ENCODE data around the gene NNT. TPM values are rescaled to one million over a fixed set of nuclear protein-coding genes. Genes with fewer than 3 reads are reported as not detected.

Gene NNT
- polyA plus RNA-seq, 3 donors, result 17.1 to 47.2 (median 41.2) TPM

GRCh38 chr5:43613370-43613769 is 10.4 kb downstream of the NNT start:
- Histone ChIP-seq H3K4me1 (ENCODE audit: control insufficient read depth in 1 of 2, insufficient read depth in 2 of 2, low read length in 2 of 2) (no peaks in the 10 kb centered on the region), H3K79me2 (ENCODE audit: insufficient read depth, low read length) (peaks cover 49% of the 10 kb centered on the region), H3K9me3 (replicated peaks in 1 of 2; ENCODE audit: control insufficient read depth in 1 of 2, insufficient read depth in 1 of 2, low read length in 2 of 2) (no peaks in the 10 kb centered on the region), H4K20me1 (ENCODE audit: insufficient read depth, low read length) (peaks cover 9% of the 10 kb centered on the region), H2AFZ (ENCODE audit: insufficient read depth, low read depth, low read length, poor library complexity, severe bottlenecking) (no peak overlapping the region), H3K36me3 (replicated peaks in 1 of 2; ENCODE audit: control insufficient read depth in 1 of 2, insufficient read depth in 2 of 2, low read length in 2 of 2) (peaks cover 83 to 94% of the 10 kb centered on the region in 2 donors), H3K4me3 (replicated peaks in 1 of 3; ENCODE audit: low read depth in 2 of 3, low read length in 3 of 3) (no peak overlapping the region), H3K9ac (ENCODE audit: insufficient read depth, low read length, poor library complexity, severe bottlenecking) (no peak overlapping the region), H3K27ac (ENCODE audit: low read depth in 1 of 2, low read length in 2 of 2) (no peak overlapping the region), H3K4me2 (replicated peaks; ENCODE audit: extremely low read depth, low read length, poor library complexity, severe bottlenecking) (no peak overlapping the region), H3K27me3 (ENCODE audit: control insufficient read depth in 2 of 2, insufficient read depth in 2 of 2, low read length in 2 of 2) (no peaks in the 10 kb centered on the region)
- H3K27me3 Mint-ChIP-seq (ENCODE audit: low read depth in 3 of 3), result no peaks in the 10 kb centered on the region
- peaks cover under 1% of the 10 kb centered on the region for H3K4me1 Mint-ChIP-seq
- H3K4me3 Mint-ChIP-seq, result no peak overlapping the region
- intact Hi-C loops (cut with micrococcal nuclease), result no loop called here
- no peaks in the 10 kb centered on the region for H3K9me3 Mint-ChIP-seq
- TF ChIP-seq, protein P1, sequence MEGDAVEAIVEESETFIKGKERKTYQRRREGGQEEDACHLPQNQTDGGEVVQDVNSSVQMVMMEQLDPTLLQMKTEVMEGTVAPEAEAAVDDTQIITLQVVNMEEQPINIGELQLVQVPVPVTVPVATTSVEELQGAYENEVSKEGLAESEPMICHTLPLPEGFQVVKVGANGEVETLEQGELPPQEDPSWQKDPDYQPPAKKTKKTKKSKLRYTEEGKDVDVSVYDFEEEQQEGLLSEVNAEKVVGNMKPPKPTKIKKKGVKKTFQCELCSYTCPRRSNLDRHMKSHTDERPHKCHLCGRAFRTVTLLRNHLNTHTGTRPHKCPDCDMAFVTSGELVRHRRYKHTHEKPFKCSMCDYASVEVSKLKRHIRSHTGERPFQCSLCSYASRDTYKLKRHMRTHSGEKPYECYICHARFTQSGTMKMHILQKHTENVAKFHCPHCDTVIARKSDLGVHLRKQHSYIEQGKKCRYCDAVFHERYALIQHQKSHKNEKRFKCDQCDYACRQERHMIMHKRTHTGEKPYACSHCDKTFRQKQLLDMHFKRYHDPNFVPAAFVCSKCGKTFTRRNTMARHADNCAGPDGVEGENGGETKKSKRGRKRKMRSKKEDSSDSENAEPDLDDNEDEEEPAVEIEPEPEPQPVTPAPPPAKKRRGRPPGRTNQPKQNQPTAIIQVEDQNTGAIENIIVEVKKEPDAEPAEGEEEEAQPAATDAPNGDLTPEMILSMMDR (IDR thresholded peaks at IDR 0.05), result no peak
- no CpG with 5 or more reads among the region's 4 CpGs for WGBS (ENCODE audit: insufficient coverage)
- peaks cover 61 to 78% of the 10 kb centered on the region in 2 donors for H3K36me3 Mint-ChIP-seq
- no peak for DNase-seq
- H3K27ac Mint-ChIP-seq, result no peak overlapping the region

DNA sequence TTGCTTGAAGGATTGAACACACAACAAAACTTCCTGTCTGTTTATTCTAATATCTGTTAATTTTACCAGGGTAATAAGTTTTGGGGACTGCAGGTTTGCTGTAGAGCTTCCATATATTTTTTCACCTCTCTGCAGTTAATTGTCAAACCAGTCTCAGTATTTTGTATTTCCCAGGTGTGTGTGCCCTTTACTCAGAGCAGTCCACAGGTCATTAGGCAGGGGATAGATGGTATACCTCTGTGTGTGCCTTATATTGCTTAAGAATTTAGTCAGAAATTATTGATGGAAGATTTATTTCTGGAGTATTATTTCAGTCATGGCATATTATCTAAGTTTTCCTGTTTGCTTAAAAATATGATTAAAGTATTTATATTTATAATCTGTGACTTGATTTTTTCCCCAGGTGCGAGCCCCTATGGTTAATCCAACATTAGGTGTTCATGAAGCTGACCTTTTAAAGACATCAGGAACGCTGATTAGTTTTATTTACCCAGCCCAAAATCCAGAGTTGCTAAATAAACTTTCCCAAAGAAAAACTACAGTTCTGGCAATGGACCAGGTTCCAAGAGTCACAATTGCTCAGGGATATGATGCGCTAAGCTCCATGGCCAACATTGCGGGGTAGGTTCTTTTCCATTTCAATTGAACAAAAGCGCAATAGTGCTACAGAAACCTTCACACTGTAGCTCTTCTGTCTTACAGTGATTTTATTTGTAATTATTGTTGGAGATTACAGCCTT is 12.6 kb downstream of the NNT start:
- 83% methylated on average over 1 of the region's 5 CpGs for WGBS (ENCODE audit: insufficient coverage)

More for the DNA sequence above, 12.6 kb downstream of the NNT start:
- intact Hi-C loops (cut with micrococcal nuclease), result no loop called here
- no peaks in the 10 kb centered on the region for H3K9me3 Mint-ChIP-seq
- Histone ChIP-seq H3K4me2 (replicated peaks; ENCODE audit: extremely low read depth, low read length, poor library complexity, severe bottlenecking) (no peak overlapping the region), H3K4me3 (replicated peaks in 1 of 3; ENCODE audit: low read depth in 2 of 3, low read length in 3 of 3) (no peak overlapping the region), H3K27me3 (ENCODE audit: control insufficient read depth in 2 of 2, insufficient read depth in 2 of 2, low read length in 2 of 2) (no peaks in the 10 kb centered on the region), H2AFZ (ENCODE audit: insufficient read depth, low read depth, low read length, poor library complexity, severe bottlenecking) (no peak overlapping the region), H3K27ac (ENCODE audit: low read depth in 1 of 2, low read length in 2 of 2) (no peak overlapping the region), H3K9ac (ENCODE audit: insufficient read depth, low read length, poor library complexity, severe bottlenecking) (no peak overlapping the region), H3K79me2 (ENCODE audit: insufficient read depth, low read length) (peaks cover 27% of the 10 kb centered on the region), H4K20me1 (ENCODE audit: insufficient read depth, low read length) (no peaks in the 10 kb centered on the region), H3K36me3 (replicated peaks in 1 of 2; ENCODE audit: control insufficient read depth in 1 of 2, insufficient read depth in 2 of 2, low read length in 2 of 2) (peaks cover 84 to 90% of the 10 kb centered on the region in 2 donors), H3K4me1 (ENCODE audit: control insufficient read depth in 1 of 2, insufficient read depth in 2 of 2, low read length in 2 of 2) (no peaks in the 10 kb centered on the region), H3K9me3 (replicated peaks in 1 of 2; ENCODE audit: control insufficient read depth in 1 of 2, insufficient read depth in 1 of 2, low read length in 2 of 2) (no peaks in the 10 kb centered on the region)
- DNase-seq, result no peak
- H3K36me3 Mint-ChIP-seq, result peaks cover 60 to 72% of the 10 kb centered on the region in 2 donors
- H3K4me1 Mint-ChIP-seq, result peaks cover 6% of the 10 kb centered on the region
- TF ChIP-seq, protein P1 (IDR thresholded peaks at IDR 0.05), result no peak
- no peak overlapping the region for H3K27ac Mint-ChIP-seq
- H3K4me3 Mint-ChIP-seq, result no peak overlapping the region
- no peaks in the 10 kb centered on the region for H3K27me3 Mint-ChIP-seq (ENCODE audit: low read depth in 3 of 3)
